Ovary (tissue), 3 donors: ENCODE results near the gene THSD7A.

Experiments
- EP300 ChIP-seq: sonication (generic); formaldehyde crosslinking; IDR thresholded peaks from one replicate; pipeline ENCODE4 v1.6.1; 2017; ENCODE audit warnings: antibody characterized with exemption
- TF ChIP-seq, protein P1 (sequence below), 3 donors: fragments of 450-650 bp in 2 of 3; fragments of 200-600 bp in 1 of 3; IDR thresholded peaks; one replicate each; pipeline versions ENCODE4 v1.5.1 to v1.8.0; 2016 to 2022; ENCODE audit warnings: antibody characterized with exemption in 3 of 3, mild to moderate bottlenecking in 1 of 3
- donor health status: DM: no; HTN: no; CAD: no.

DNA sequence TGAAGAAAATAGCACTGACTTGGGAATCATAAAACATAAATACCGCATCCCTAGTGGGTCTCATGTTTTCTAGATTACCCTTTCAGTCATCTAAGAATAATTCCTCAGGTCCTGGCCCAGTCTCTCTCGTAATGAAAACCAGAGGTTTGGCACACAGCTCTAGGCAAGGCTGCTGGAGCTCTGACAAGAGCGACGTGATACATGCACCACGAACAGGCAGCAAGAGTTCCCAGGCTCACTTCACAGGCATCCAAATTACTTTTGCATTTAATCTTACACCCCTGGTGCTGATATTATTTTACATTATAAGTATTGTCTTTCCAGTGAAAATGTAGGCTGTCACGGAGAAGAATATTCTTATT, 105.2 kb downstream of the THSD7A start:
- TF ChIP-seq, protein P1, sequence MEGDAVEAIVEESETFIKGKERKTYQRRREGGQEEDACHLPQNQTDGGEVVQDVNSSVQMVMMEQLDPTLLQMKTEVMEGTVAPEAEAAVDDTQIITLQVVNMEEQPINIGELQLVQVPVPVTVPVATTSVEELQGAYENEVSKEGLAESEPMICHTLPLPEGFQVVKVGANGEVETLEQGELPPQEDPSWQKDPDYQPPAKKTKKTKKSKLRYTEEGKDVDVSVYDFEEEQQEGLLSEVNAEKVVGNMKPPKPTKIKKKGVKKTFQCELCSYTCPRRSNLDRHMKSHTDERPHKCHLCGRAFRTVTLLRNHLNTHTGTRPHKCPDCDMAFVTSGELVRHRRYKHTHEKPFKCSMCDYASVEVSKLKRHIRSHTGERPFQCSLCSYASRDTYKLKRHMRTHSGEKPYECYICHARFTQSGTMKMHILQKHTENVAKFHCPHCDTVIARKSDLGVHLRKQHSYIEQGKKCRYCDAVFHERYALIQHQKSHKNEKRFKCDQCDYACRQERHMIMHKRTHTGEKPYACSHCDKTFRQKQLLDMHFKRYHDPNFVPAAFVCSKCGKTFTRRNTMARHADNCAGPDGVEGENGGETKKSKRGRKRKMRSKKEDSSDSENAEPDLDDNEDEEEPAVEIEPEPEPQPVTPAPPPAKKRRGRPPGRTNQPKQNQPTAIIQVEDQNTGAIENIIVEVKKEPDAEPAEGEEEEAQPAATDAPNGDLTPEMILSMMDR (IDR thresholded peaks at IDR 0.05), result no peak
- no peak for TF ChIP-seq EP300
